ENCODE measurements around the gene SLC6A16.
"Not testable (repeated sequence)": the region's sequence is repeated elsewhere in the genome, so short reads cannot be mapped to it uniquely, and the experiment has no call there.

The SLC6A16 gene

GRCh38 chr19:49282184-49282583, 42.8 kb downstream of the SLC6A16 start:
- in situ Hi-C loops (cut with HindIII; ENCODE audit: low sequenced_read_pairs), result no loop called here

- in situ Hi-C loops (cut with HindIII; ENCODE audit: low sequenced_read_pairs), result no loop called here
These were observed 52.8 kb downstream of the SLC6A16 start for GRCh38 chr19:49272204-49272603.

- in situ Hi-C loops (cut with HindIII; ENCODE audit: low sequenced_read_pairs), result no loop called here
These were observed 53.8 kb downstream of the SLC6A16 start for GRCh38 chr19:49271080-49271753.

- in situ Hi-C loops (cut with HindIII; ENCODE audit: low sequenced_read_pairs), result not testable (repeated sequence)
These were observed 58.6 kb downstream of the SLC6A16 start for GRCh38 chr19:49266409-49266808.

- in situ Hi-C loops (cut with HindIII; ENCODE audit: low sequenced_read_pairs), result no loop called here
These were observed 60.7 kb downstream of the SLC6A16 start for GRCh38 chr19:49264258-49264657.

- in situ Hi-C loops (cut with HindIII; ENCODE audit: low sequenced_read_pairs), result no loop called here
These were observed 63.4 kb downstream of the SLC6A16 start for GRCh38 chr19:49261602-49262001.

GRCh38 chr19:49256691-49257090, 68.3 kb downstream of the SLC6A16 start:
- in situ Hi-C loops (cut with HindIII; ENCODE audit: low sequenced_read_pairs), result no loop called here

GRCh38 chr19:49255674-49256073, 69.3 kb downstream of the SLC6A16 start:
- in situ Hi-C loops (cut with HindIII; ENCODE audit: low sequenced_read_pairs), result no loop called here

GRCh38 chr19:49249933-49250332, 75.1 kb downstream of the SLC6A16 start:
- in situ Hi-C loops (cut with HindIII; ENCODE audit: low sequenced_read_pairs), result no loop called here

- in situ Hi-C loops (cut with HindIII; ENCODE audit: low sequenced_read_pairs), result no loop called here
These were observed 77.3 kb downstream of the SLC6A16 start for GRCh38 chr19:49247676-49248075.

- in situ Hi-C loops (cut with HindIII; ENCODE audit: low sequenced_read_pairs), result no loop called here
These were observed 80.7 kb downstream of the SLC6A16 start for GRCh38 chr19:49244256-49244655.

GRCh38 chr19:49243726-49244125, 81.3 kb downstream of the SLC6A16 start:
- in situ Hi-C loops (cut with HindIII; ENCODE audit: low sequenced_read_pairs), result no loop called here

- in situ Hi-C loops (cut with HindIII; ENCODE audit: low sequenced_read_pairs), result no loop called here
These were observed 81.9 kb downstream of the SLC6A16 start for GRCh38 chr19:49243129-49243528.

- in situ Hi-C loops (cut with HindIII; ENCODE audit: low sequenced_read_pairs), result no loop called here
These were observed 83.2 kb downstream of the SLC6A16 start for GRCh38 chr19:49241769-49242168.

Data from DLD1 (cell line).